ENCODE results near the gene PAAF1.
"Not testable (repeated sequence)": the region's sequence is repeated elsewhere in the genome, so short reads cannot be mapped to it uniquely, and the experiment has no call there.

PAAF1 gene

DNA sequence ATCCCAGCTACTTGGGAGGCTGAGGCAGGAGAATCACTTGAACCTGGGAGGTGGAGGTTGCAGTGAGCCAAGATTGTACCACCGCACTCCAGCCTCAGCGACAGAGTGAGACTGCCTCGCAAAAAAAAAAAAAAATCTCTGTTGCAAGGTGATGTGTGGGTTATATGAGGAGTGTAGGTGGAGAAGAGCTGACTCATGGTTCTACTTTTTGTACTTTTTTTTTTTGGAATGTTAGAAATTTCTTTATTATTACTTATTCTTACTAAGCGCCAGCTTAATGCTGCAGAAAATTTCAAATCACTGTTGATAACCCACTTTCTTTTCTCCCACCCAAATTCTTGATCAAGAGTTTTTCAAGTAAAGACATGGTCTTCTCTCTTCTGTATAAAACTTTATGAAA lies 44.4 kb downstream of the PAAF1 start:
- no peak for DNase-seq (ENCODE audit: extremely low read depth, insufficient read length)
- H3K27me3 ChIP-seq (replicated peaks; ENCODE audit: control insufficient read depth, insufficient read depth, low read length), result no peaks in the 10 kb centered on the region
- TF ChIP-seq, protein P1, sequence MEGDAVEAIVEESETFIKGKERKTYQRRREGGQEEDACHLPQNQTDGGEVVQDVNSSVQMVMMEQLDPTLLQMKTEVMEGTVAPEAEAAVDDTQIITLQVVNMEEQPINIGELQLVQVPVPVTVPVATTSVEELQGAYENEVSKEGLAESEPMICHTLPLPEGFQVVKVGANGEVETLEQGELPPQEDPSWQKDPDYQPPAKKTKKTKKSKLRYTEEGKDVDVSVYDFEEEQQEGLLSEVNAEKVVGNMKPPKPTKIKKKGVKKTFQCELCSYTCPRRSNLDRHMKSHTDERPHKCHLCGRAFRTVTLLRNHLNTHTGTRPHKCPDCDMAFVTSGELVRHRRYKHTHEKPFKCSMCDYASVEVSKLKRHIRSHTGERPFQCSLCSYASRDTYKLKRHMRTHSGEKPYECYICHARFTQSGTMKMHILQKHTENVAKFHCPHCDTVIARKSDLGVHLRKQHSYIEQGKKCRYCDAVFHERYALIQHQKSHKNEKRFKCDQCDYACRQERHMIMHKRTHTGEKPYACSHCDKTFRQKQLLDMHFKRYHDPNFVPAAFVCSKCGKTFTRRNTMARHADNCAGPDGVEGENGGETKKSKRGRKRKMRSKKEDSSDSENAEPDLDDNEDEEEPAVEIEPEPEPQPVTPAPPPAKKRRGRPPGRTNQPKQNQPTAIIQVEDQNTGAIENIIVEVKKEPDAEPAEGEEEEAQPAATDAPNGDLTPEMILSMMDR (IDR thresholded peaks at IDR 0.05; ENCODE audit: insufficient read depth, low read length, poor library complexity, severe bottlenecking), result no peak
- H3K4me3 ChIP-seq (replicated peaks; ENCODE audit: low read depth, low read length), result no peak overlapping the region
- peaks cover 5% of the 10 kb centered on the region for H3K36me3 ChIP-seq (ENCODE audit: control insufficient read depth, insufficient read depth, low read length)

DNA sequence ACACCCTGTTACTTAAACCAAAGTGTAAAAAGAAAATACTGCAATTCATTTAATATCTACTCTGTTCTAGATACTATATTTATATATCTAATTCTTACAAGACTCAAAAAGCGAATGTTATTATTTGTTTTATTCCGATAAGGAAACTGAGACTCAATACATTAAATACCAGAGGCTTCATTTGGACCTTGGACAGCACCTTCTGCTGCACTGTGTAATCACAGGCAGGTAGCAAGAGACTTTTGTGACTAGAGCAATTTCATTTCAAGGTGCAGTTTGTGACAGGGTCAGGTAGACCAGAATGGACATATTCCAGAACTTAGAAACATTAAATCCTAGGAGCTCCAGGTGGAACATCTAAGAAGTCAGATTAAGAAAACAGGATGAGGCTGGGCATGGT lies 52.6 kb downstream of the PAAF1 start:
- TF ChIP-seq, protein P1 (IDR thresholded peaks at IDR 0.05; ENCODE audit: insufficient read depth, low read length, poor library complexity, severe bottlenecking), result no peak
- H3K27me3 ChIP-seq (replicated peaks; ENCODE audit: control insufficient read depth, insufficient read depth, low read length), result no peaks in the 10 kb centered on the region
- H3K36me3 ChIP-seq (ENCODE audit: control insufficient read depth, insufficient read depth, low read length), result peaks cover 9% of the 10 kb centered on the region
- no peak overlapping the region for H3K4me3 ChIP-seq (replicated peaks; ENCODE audit: low read depth, low read length)
- DNase-seq (ENCODE audit: extremely low read depth, insufficient read length), result no peak

DNA sequence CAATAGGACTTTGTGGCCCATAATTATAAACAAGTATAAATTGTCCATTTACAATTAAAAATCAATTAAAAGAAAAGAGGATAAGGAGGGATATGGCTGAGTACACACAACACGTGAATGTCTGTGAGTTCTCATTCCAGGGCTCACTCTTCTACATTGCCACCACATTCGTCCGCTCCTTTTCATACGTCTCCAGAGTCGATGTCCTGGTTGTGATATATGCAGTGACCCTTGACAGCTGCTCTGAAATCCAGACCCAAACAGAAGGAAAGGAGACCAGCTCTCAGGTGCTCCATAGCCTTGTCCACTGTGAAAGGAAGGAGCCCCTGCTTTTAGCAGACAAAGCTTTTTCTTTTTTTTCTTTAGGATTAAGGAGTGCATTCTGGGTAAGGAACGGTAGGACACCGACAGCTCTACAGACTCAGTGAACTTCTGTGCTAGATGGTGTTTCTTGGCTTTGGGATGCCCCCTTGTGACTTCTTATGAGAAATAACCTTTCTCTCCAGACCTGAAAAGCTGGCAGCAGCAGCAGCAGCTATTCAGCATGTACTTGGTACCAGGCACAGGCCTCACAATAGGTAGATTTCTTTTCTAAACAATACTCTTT lies 54.3 kb downstream of the PAAF1 start:
- no peaks in the 10 kb centered on the region for H3K27me3 ChIP-seq (replicated peaks; ENCODE audit: control insufficient read depth, insufficient read depth, low read length)
- no peak for DNase-seq (ENCODE audit: extremely low read depth, insufficient read length)
- peaks cover 9% of the 10 kb centered on the region for H3K36me3 ChIP-seq (ENCODE audit: control insufficient read depth, insufficient read depth, low read length)
- no peak overlapping the region for H3K4me3 ChIP-seq (replicated peaks; ENCODE audit: low read depth, low read length)
- TF ChIP-seq, protein P1 (IDR thresholded peaks at IDR 0.05; ENCODE audit: insufficient read depth, low read length, poor library complexity, severe bottlenecking), result peak; percentile 23

DNA sequence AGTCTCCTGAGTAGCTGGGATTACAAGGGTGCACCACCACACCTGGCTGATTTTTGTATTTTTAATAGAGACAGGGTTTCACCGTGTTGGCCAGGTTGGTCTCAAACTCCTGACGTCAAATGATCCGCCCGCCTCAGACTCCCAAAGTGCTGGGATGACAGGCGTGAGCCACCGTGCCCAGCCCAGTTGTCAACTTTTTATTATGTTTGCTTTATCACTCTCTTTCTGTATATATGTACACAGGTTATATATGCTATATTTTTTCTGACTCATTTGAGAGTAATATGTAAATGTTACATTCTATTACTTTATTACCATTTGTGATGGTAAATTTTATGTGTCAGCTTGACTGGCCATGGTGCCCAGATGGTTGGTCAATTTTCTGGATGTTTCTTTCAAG lies 55.2 kb downstream of the PAAF1 start:
- Histone ChIP-seq H3K36me3 (ENCODE audit: control insufficient read depth, insufficient read depth, low read length) (peaks cover 9% of the 10 kb centered on the region), H3K27me3 (replicated peaks; ENCODE audit: control insufficient read depth, insufficient read depth, low read length) (no peaks in the 10 kb centered on the region), H3K4me3 (replicated peaks; ENCODE audit: low read depth, low read length) (no peak overlapping the region)
- TF ChIP-seq, protein P1 (IDR thresholded peaks at IDR 0.05; ENCODE audit: insufficient read depth, low read length, poor library complexity, severe bottlenecking), result no peak
- no peak for DNase-seq (ENCODE audit: extremely low read depth, insufficient read length)

DNA sequence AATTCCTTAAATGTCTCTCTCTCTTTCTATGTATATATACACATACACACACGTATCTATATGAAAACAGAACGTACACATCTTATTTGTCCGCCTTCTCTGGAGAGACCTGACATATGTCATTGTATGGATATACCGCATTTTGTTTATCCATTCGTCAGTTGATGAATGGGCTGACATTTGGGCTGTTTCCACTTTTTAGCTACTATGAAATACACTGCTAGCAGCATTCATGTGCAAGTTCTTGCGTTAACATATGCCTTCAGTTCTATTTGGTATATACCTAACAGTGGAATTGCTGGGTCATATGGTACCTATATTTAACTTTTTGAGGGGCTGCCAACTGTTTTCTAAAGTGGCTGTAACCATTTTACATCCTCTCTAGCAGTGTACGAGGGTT lies 56.0 kb downstream of the PAAF1 start:
- TF ChIP-seq, protein P1 (IDR thresholded peaks at IDR 0.05; ENCODE audit: insufficient read depth, low read length, poor library complexity, severe bottlenecking), result no peak

DNA sequence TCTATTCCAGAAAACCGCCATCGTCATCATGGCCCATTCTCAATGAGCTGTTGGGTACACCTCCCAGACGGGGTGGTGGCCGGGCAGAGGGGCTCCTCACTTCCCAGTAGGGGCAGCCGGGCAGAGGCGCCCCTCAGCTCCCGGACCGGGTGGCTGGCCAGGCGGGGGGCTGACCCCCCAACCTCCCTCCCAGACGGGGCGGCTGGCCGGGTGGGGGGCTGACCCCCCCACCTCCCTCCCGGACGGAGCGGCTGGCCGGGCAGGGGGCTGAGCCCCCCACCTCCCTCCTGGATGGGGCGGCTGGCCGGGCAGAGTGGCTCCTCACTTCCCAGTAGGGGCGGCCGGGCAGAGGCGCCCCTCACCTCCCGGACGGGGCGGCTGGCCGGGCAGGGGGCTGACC lies 59.2 kb downstream of the PAAF1 start:
- H3K4me3 ChIP-seq (replicated peaks; ENCODE audit: low read depth, low read length); DNase-seq (ENCODE audit: extremely low read depth, insufficient read length); H3K27me3 ChIP-seq (replicated peaks; ENCODE audit: control insufficient read depth, insufficient read depth, low read length); H3K36me3 ChIP-seq (ENCODE audit: control insufficient read depth, insufficient read depth, low read length): not testable (repeated sequence)

More for the DNA sequence above, 56.0 kb downstream of the PAAF1 start:
- Histone ChIP-seq H3K27me3 (replicated peaks; ENCODE audit: control insufficient read depth, insufficient read depth, low read length) (no peaks in the 10 kb centered on the region), H3K36me3 (ENCODE audit: control insufficient read depth, insufficient read depth, low read length) (peaks cover 7% of the 10 kb centered on the region), H3K4me3 (replicated peaks; ENCODE audit: low read depth, low read length) (no peak overlapping the region)
- DNase-seq (ENCODE audit: extremely low read depth, insufficient read length), result no peak
